Stomach (tissue), 9 donors: ENCODE data around the gene MYBL2. TPM values are rescaled to one million over a fixed set of nuclear protein-coding genes. Genes with fewer than 3 reads are reported as not detected.

ENCODE experiments used
- DNase-seq, 2 donors: peaks; one replicate each; pipeline versions ENCODE4 v3.0.0 to v3.0.0-alpha.2; 2013 to 2019
- H3K27ac ChIP-seq, 5 donors: fragments of 200-600 bp in 4 of 5; sonication (generic) in 4 of 5; one replicate each; pipeline ENCODE4 v1.5.1; 2013 to 2019; ENCODE audit warnings: mild to moderate bottlenecking in 1 of 5, moderate library complexity in 1 of 5
- H3K27me3 ChIP-seq, 3 donors: fragments of 200-600 bp; sonication (generic); one replicate each; pipeline ENCODE4 v1.5.1; 2017 to 2019; ENCODE audit warnings: mixed run types in 1 of 3
- H3K36me3 ChIP-seq, 4 donors: fragments of 200-600 bp; sonication (generic); 1 replicate in 3 of 4; 2 replicates in 1 of 4; pipeline ENCODE4 v1.5.1; 2016 to 2019
- H3K4me1 ChIP-seq, 4 donors: fragments of 200-600 bp; sonication (generic); one replicate each; pipeline ENCODE4 v1.5.1; 2016 to 2019
- H3K4me3 ChIP-seq, 4 donors: fragments of 200-600 bp; sonication (generic) in 3 of 4; one replicate each; pipeline ENCODE4 v1.5.1; 2016 to 2019; ENCODE audit warnings: mild to moderate bottlenecking in 1 of 4
- H3K9me3 ChIP-seq, 4 donors: fragments of 200-600 bp; sonication (generic); one replicate each; pipeline ENCODE4 v1.5.1; 2016 to 2019
- EP300 ChIP-seq: sonication (generic); formaldehyde crosslinking; IDR thresholded peaks from one replicate; pipeline ENCODE4 v1.6.1; 2017; ENCODE audit warnings: antibody characterized with exemption
- POLR2A ChIP-seq, 4 donors: fragments of 450-650 bp; IDR thresholded peaks; one replicate each; pipeline ENCODE4 v1.6.1; 2016; ENCODE audit warnings: antibody characterized with exemption in 4 of 4, control low read depth in 2 of 4, mild to moderate bottlenecking in 1 of 4, moderate library complexity in 1 of 4
- POLR2AphosphoS5 ChIP-seq, 3 donors: sonication (generic); formaldehyde crosslinking; IDR thresholded peaks; one replicate each; pipeline ENCODE4 v1.6.1; 2016; ENCODE audit warnings: antibody characterized with exemption in 3 of 3
- WGBS, 5 donors: extraction: QIAGEN DNeasy Blood & Tissue Kit in 3 of 5; methylation state at CpG; one replicate each; pipeline versions ENCODE4 v1.1.5 to v1.1.7; 2013 to 2018; 5-methylcytosine and 5-hydroxymethylcytosine counted together
- intact Hi-C: fragments of 100-400 bp; cut with DNase I; formaldehyde crosslinking; loops from one replicate; pipeline ENCODE4 v1.15.1; 2023; ENCODE audit warnings: low total_unique reads
- polyA plus RNA-seq, 3 donors: library from polyadenylated mRNA; stranded (reverse); fragments of 200-250 nt; gene quantifications; one replicate each; pipeline ENCODE4 v1.2.3, GENCODE V29; 2013
- total RNA-seq, 5 donors: library from RNA; depleted of rRNA; stranded (reverse); fragments of >200 nt; gene quantifications; one replicate each; pipeline versions ENCODE4 v1.1.0 to v1.2.3, GENCODE V29; 2014 to 2016
- TF ChIP-seq, protein P1 (sequence below), 7 experiments: fragments of 450-650 bp in 4 of 7; fragments of 200-600 bp in 3 of 7; sonication (generic) in 3 of 7; IDR thresholded peaks; one replicate each; pipeline ENCODE4 v1.5.1; 2016 to 2019; ENCODE audit warnings: antibody characterized with exemption in 7 of 7, control low read depth in 2 of 7, mild to moderate bottlenecking in 1 of 7
- donor health status: healthy with polysubstance abuse.
- donor health status: Bipolar disorder and iron deficiency.
- donor health status: healthy.

MYBL2 gene
- total and polyA plus RNA-seq, 8 donors, result 4.1 to 25.1 (median 6.1) TPM

- no peak overlapping the region for H3K27ac ChIP-seq
Observed at GRCh38 chr20:43749734-43750294, 82.9 kb downstream of the MYBL2 start.

DNA sequence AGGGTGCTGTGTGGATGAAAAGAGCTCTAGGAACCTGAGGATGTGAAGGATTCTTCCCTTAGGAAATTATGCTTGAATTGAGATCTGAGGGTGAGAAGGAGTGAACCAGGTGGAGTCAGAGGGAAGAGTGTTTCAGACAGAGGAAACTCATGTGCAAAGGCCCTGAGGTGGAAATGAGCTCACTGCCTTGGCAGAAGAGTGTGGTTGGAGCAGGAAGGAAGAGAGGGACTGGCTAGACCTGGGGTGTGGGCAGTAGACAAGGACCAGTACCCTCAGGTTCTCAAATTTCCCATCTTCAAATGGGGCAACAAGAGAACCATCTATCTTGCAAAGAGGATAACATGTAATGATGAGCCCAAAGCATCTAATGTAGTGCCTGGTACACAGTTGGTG, 83.9 kb downstream of the MYBL2 start:
- Histone ChIP-seq H3K27ac (peak overlapping the region in 2 of 5 donors; percentile 31 to 67), H3K9me3 (no peaks in the 10 kb centered on the region), H3K4me3 (no peak overlapping the region), H3K36me3 (no peaks in the 10 kb centered on the region), H3K27me3 (peaks cover 0 to 29% (median 0%) of the 10 kb centered on the region in 3 donors), H3K4me1 (peaks cover 0 to 45% (median 6%) of the 10 kb centered on the region in 4 donors)
- DNase-seq, result no peak
- no peak for TF ChIP-seq EP300
- TF ChIP-seq POLR2AphosphoS5 (IDR thresholded peaks at IDR 0.05), result no peak
- no peak for TF ChIP-seq POLR2A (IDR thresholded peaks at IDR 0.05)
- TF ChIP-seq, protein P1, sequence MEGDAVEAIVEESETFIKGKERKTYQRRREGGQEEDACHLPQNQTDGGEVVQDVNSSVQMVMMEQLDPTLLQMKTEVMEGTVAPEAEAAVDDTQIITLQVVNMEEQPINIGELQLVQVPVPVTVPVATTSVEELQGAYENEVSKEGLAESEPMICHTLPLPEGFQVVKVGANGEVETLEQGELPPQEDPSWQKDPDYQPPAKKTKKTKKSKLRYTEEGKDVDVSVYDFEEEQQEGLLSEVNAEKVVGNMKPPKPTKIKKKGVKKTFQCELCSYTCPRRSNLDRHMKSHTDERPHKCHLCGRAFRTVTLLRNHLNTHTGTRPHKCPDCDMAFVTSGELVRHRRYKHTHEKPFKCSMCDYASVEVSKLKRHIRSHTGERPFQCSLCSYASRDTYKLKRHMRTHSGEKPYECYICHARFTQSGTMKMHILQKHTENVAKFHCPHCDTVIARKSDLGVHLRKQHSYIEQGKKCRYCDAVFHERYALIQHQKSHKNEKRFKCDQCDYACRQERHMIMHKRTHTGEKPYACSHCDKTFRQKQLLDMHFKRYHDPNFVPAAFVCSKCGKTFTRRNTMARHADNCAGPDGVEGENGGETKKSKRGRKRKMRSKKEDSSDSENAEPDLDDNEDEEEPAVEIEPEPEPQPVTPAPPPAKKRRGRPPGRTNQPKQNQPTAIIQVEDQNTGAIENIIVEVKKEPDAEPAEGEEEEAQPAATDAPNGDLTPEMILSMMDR (IDR thresholded peaks at IDR 0.05), result no peak
- intact Hi-C loops, result loop anchor here (5.0 kb wide), 1 partner anchor 337 kb away; no protein-coding TSS in a partner anchor

More at GRCh38 chr20:43749734-43750294, 82.9 kb downstream of the MYBL2 start:
- Histone ChIP-seq H3K9me3 (no peaks in the 10 kb centered on the region), H3K27me3 (peaks cover 0 to 39% (median 4%) of the 10 kb centered on the region in 3 donors), H3K36me3 (no peaks in the 10 kb centered on the region), H3K4me1 (peaks cover 0 to 55% (median 14%) of the 10 kb centered on the region in 4 donors), H3K4me3 (no peak overlapping the region)
- intact Hi-C loops, result loop anchor here (5.0 kb wide), 2 partner anchors 327 to 337 kb away; no protein-coding TSS in a partner anchor
- peak; percentile 82 to 88 for DNase-seq
- TF ChIP-seq EP300, result no peak
- TF ChIP-seq, protein P1 (IDR thresholded peaks at IDR 0.05), result peak in 6 of 7 experiments; percentile 72 to 100 (median 97)
- 9 to 19% (median 9%) methylated on average over 13 to 23 of the region's 23 CpGs for WGBS, 5 donors

- Histone ChIP-seq H3K36me3 (no peaks in the 10 kb centered on the region), H3K27me3 (peaks cover 0 to 25% (median 0%) of the 10 kb centered on the region in 3 donors), H3K4me3 (no peak overlapping the region), H3K27ac (peak overlapping the region in 3 of 5 donors; percentile 34 to 67 (median 40)), H3K9me3 (no peaks in the 10 kb centered on the region), H3K4me1 (peaks cover 0 to 39% (median 3%) of the 10 kb centered on the region in 4 donors)
- peak in 1 of 2 donors; percentile 13 for DNase-seq
- 67 to 76% (median 72%) methylated on average over 11 of the region's 11 CpGs for WGBS, 5 donors
- no peak for TF ChIP-seq POLR2A (IDR thresholded peaks at IDR 0.05)
- peak in 1 of 3 donors; percentile 43 for TF ChIP-seq POLR2AphosphoS5 (IDR thresholded peaks at IDR 0.05)
- peak; percentile 63 for TF ChIP-seq EP300
- intact Hi-C loops, result loop anchor here (5.0 kb wide), 1 partner anchor 336 kb away; no protein-coding TSS in a partner anchor
Observed at GRCh38 chr20:43751167-43752050, 84.5 kb downstream of the MYBL2 start.

GRCh38 chr20:43752051-43752360, 85.1 kb downstream of the MYBL2 start:
- no peak overlapping the region for H3K4me3 ChIP-seq
- H3K27ac ChIP-seq, result peak overlapping the region in 2 of 5 donors; percentile 40 to 67
- no peaks in the 10 kb centered on the region for H3K9me3 ChIP-seq
- peaks cover 0 to 25% (median 0%) of the 10 kb centered on the region in 3 donors for H3K27me3 ChIP-seq
- no peak for TF ChIP-seq EP300
- TF ChIP-seq, protein P1 (IDR thresholded peaks at IDR 0.05), result no peak
- TF ChIP-seq POLR2AphosphoS5 (IDR thresholded peaks at IDR 0.05), result no peak
- TF ChIP-seq POLR2A (IDR thresholded peaks at IDR 0.05), result no peak
- no peaks in the 10 kb centered on the region for H3K36me3 ChIP-seq
- intact Hi-C loops, result loop anchor here (5.0 kb wide), 1 partner anchor 335 kb away; no protein-coding TSS in a partner anchor
- WGBS, 5 donors, result 65 to 88% (median 72%) methylated on average over 4 of the region's 4 CpGs
- H3K4me1 ChIP-seq, result peaks cover 0 to 33% (median 2%) of the 10 kb centered on the region in 4 donors
- DNase-seq, result no peak
